Measurements from ENCODE around the gene ZC3H15.
"Not testable (repeated sequence)": the region's sequence is repeated elsewhere in the genome, so short reads cannot be mapped to it uniquely, and the experiment has no call there.

ZC3H15 gene

DNA sequence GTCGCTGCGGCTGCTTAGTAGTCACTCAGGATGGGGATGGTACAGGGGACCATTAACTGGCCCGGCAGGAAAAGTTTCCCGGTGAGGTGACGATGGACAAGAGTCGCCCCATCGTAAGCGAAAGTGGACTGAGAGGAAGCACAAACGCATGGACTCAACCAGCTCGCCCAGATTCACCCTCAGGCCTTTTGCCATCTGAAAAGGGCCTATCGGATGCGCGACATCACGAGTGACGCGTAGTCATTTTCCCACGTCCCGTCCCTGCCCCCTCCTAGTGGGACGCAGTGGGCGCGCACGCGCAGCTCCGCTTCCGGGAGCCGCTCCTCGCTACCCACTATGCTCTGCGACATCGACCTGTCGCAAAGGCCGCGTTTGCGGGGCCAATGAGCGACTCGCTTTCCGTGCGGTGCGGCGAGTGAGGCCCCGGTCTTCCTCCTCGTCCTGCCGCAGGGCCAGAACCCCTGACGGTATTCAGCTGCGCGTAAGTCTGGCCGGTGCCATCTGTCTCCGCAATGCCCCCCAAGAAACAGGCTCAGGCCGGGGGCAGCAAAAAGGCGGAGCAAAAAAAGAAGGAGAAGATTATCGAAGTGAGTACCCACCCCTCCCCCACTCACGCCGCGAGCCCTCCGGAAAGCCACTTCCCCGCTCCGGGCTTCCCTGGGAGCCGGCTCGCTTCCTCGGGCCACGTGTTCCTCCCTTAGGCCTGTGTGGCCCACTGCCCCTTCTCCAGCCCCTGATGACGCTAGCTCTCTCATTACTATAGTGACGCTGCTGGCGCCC lies at the start of gene ZC3H15:
TSS of gene ZC3H15 (plus strand) at position 390 of the 780 bp plus-strand sequence. CDS start at position 513, 123 bp downstream.
- peak; percentile 87 to 94 for DNase-seq (ENCODE audit: low read depth in 2 of 2, low spot score in 1 of 2)

GRCh38 chr2:186437719-186438118 lies 48.3 kb upstream of the ZC3H15 start:
- no peak for DNase-seq (ENCODE audit: low read depth in 2 of 2, low spot score in 1 of 2)

- DNase-seq (ENCODE audit: low read depth in 2 of 2, low spot score in 1 of 2): not testable (repeated sequence)
These were observed 46.4 kb upstream of the ZC3H15 start for GRCh38 chr2:186439673-186440095.

DNA sequence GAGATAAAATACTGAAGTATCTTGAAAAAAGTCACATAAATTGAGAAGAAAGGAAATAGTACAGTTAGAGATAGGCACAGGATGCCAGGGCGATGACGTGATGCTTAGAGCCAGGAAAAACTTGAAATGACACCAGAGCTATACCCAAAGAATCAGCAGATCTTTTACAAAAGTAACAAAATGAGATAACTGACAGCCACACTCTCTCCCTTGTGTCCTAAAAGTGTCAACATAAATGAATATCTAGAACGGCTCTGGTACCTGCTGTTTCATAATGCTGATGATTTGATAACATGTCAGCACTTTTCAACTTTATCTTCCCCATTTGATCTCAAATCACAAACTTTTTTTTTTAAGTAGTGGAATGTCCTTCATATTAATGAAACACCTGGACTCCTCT lies 45.6 kb upstream of the ZC3H15 start:
- DNase-seq (ENCODE audit: low read depth in 2 of 2, low spot score in 1 of 2): no peak

GRCh38 chr2:186442885-186443284 lies 43.2 kb upstream of the ZC3H15 start:
- DNase-seq (ENCODE audit: low read depth in 2 of 2, low spot score in 1 of 2): no peak

- DNase-seq (ENCODE audit: low read depth in 2 of 2, low spot score in 1 of 2): no peak
These were observed 42.2 kb upstream of the ZC3H15 start for GRCh38 chr2:186443851-186444250.

DNA sequence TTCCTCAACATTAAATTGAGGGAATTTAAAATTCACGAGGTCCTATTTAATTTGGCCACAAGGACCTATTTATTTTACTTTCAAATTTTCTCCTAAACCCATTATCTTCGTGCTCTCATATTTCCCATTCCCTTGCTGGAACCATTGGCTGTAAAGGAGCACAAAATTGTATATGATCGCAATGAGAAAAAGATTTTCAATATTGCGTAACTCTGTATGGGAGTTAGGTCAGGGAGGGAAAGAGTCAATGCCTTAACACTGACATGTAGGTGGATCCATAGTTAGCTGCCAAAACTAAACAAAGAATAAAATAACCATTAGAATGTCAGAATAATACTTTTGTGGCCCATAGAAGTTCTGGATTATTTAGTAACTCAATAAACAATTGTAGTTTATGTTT lies 40.6 kb upstream of the ZC3H15 start:
- no peak for DNase-seq (ENCODE audit: low read depth in 2 of 2, low spot score in 1 of 2)

DNA sequence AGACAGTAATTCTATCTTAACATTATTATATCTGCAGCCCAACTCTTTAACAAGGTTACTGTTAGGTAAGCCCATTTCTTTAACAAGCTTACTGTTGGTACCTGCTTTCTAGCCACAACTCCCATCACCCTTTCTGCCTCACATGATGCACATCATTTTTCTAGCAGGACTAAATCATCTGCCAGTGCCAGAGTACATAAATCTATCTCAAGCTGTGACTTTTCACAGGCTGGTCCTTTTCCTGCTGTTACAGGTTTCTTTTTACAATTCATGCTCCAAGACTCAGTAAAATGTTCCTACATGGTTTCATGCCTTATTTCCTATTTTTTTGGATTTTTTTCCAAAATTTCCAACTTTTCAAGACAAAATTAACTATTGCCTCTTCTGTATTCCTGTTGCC lies 30.4 kb upstream of the ZC3H15 start:
- DNase-seq (ENCODE audit: low read depth in 2 of 2, low spot score in 1 of 2): no peak

GRCh38 chr2:186456941-186457340 lies 29.1 kb upstream of the ZC3H15 start:
- no peak for DNase-seq (ENCODE audit: low read depth in 2 of 2, low spot score in 1 of 2)

- no peak for DNase-seq (ENCODE audit: low read depth in 2 of 2, low spot score in 1 of 2)
These were observed 28.2 kb upstream of the ZC3H15 start for GRCh38 chr2:186457908-186458307.

DNA sequence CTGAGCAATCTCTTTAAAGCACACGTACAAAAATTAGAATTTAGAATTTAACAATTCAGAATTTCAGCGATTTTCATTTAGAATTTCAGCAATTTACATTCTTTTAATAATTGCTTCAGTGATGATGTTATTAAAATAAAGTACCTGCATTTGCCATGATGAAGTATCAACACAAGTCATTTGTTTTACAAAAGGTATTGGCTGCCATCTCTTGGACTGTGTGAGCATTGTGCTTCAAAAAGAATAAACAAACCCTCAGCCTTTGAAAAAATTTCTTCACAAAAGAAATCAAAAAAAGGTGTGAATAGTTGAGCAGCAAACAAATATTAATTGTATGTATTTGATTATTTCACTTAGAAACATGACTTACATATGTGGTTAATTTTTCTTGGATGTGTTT lies 27.1 kb upstream of the ZC3H15 start:
- DNase-seq (ENCODE audit: low read depth in 2 of 2, low spot score in 1 of 2): no peak

DNA sequence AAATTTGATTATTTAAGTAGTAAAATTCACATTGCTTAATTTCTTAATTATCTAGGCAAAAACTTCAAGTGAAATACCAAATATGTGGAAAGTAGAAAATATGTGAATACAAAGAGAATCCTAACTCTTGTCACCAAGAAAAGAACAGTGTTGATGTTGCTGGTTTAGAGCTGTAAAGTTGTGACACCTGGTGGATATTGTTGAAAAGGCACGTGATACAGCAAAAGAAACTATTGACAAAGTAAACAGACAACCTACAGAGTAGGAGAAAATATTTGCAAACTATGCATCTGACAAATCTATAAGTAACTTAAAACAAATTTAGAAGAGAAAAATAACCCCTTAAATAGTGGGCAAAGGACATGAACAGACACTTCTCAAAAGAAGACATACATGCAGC lies 25.6 kb upstream of the ZC3H15 start:
- DNase-seq (ENCODE audit: low read depth in 2 of 2, low spot score in 1 of 2): no peak

DNA sequence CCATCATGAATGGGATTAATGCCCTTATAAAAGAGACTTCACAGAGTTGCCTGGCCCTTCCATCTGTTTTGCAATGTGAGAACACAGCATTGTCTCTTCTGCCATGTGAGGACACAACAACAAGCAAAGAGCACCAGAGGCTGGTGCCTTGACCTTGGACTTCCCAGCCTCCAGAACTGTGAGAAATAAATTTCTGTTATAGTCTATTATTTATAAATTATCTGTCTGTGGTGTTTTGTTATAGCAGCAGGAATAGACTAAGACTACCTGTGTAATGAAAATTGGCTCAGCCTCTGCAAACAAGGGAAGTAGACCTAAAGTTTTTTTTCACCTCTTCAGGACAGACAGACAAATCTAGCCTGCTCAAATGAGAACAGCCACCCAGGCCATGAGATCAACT lies 19.3 kb upstream of the ZC3H15 start:
- DNase-seq (ENCODE audit: low read depth in 2 of 2, low spot score in 1 of 2): no peak

- no peak for DNase-seq (ENCODE audit: low read depth in 2 of 2, low spot score in 1 of 2)
These were observed 18.6 kb upstream of the ZC3H15 start for GRCh38 chr2:186467421-186467820.

GRCh38 chr2:186472722-186473493 lies 13.2 kb upstream of the ZC3H15 start:
- not testable (repeated sequence) for DNase-seq (ENCODE audit: low read depth in 2 of 2, low spot score in 1 of 2)

GRCh38 chr2:186474239-186474638 lies 11.8 kb upstream of the ZC3H15 start:
- not testable (repeated sequence) for DNase-seq (ENCODE audit: low read depth in 2 of 2, low spot score in 1 of 2)

DNA sequence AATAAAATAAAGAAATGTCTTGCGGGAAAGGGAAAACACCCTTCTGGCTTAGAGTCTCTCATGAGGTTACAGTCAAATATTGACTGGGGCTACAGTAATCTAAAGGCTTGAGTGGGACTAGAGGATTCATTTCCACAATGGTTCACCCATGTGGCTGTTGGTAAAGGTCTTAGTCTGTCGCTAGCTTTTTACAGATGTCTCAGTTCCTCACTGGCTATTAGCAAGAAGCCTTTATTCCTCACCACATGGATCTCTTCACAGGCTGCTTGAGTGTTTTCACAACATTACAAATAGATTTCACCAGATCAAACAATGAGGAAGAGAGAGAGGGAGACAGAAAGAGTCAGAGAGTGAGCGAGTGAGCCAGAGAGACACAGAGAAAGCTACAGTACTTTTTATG lies 8.3 kb upstream of the ZC3H15 start:
- no peak for DNase-seq (ENCODE audit: low read depth in 2 of 2, low spot score in 1 of 2)

DNA sequence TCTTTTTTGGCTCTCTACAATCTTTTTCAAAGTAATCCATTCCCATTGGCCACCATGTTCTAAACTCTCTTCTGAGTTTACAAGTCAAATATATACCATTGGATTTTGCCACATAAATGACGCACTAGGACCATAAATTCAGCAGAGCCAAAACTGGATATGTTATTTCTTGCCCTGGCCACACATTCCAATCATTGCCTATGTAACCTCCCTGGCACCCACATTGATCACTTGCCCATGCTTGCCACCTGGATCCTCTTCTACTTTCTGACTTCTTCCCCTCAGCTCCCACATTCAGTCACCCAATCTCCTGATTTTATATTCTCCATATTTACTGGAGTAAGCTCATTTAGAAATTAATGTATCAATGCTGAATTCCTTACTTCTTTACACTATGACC lies 5.1 kb upstream of the ZC3H15 start:
- DNase-seq (ENCODE audit: low read depth in 2 of 2, low spot score in 1 of 2): no peak

- DNase-seq (ENCODE audit: low read depth in 2 of 2, low spot score in 1 of 2): no peak
These were observed 1.9 kb upstream of the ZC3H15 start for GRCh38 chr2:186484062-186484735.

DNA sequence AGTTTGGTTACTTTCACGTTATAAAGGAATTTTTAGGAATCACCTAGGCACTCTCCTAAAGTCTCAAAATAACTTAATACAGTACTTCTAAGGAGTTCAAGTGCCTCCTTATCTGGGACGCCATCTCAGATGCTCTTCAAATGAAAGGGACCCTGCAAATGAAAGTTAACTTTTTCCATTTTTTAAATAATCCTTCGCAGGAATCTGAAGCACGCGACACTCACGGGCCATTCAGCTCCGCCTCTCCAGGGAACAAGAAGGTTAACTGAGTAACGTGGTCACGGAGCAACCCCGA lies 537 bp upstream of the ZC3H15 start:
- DNase-seq (ENCODE audit: low read depth in 2 of 2, low spot score in 1 of 2): no peak

DNA sequence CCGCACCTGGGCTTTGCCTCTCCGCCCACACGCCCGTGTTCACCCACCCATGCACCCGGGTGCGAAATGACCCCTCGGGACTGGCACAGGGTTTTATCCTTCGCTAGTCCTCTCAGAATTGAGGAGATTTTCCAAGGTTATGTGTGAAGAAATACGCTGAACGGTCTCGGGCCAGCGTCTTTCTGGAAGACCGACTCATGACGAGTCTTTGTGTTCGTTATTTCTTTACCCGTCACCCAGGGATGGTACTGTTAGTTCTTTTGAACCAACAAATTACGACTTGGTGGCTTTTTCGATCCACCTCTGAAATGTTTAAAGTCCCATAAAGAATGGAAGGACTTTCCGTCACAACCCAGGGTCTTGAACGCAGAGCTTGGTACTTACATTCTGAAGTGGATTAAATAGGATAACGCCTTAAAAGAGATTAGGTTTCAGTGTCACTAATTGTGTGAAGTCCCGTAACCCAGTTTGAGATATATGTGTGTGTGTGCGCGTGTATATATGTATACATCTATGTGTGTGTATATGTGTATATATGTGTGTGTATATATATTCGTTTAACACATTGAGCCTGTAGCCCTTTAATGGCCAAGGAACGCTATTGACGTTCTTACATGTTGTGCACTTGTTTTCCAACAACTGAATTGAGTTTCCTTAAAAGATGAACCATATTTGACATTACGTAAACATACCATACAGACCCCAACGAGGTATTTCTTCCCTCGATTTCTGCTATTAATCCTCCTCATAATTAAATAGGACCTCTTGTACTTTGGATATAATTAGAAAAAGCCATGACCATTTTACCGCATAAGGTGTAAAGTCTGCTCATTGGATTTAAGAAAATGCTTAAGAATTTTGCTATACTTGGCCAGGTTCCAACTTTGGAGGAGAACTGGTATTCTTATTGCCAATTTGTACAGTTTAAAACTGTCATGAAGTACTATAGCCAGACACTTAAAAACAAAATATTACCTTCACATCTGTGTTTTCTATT lies 889 bp downstream of the ZC3H15 start:
- DNase-seq (ENCODE audit: low read depth in 2 of 2, low spot score in 1 of 2): no peak

Data from stimulated activated CD8-positive, alpha-beta memory T cell treated with anti-CD3 and anti-CD28 coated beads, Interleukin-4, amount 100 ng/mL, for 4 hours (primary cell).